ENCODE measurements around the gene ZNF385C. TPM values are rescaled to one million over a fixed set of nuclear protein-coding genes. Genes with fewer than 3 reads are reported as not detected.

ZNF385C gene
- total RNA-seq, 2 donors from 2014 or later: 2.3 to 11.8 TPM

GRCh38 chr17:42130310-42130936 lies 32.1 kb upstream of the ZNF385C start:
- no peak for TF ChIP-seq POLR2A (IDR thresholded peaks at IDR 0.05)
- Histone ChIP-seq H3K9me3 (no peaks in the 10 kb centered on the region), H3K4me1 (replicated peaks) (peaks cover 21% of the 10 kb centered on the region), H3K27ac (peak overlapping the region in 1 of 2 donors; percentile 24), H3K36me3 (peaks cover 0 to 26% of the 10 kb centered on the region in 2 donors), H3K4me3 (no peak overlapping the region), H3K27me3 (replicated peaks; ENCODE audit: insufficient read depth) (no peaks in the 10 kb centered on the region)
- intact Hi-C loops (cut with DNase I): no loop called here
- 93% methylated on average over 16 of the region's 16 CpGs for WGBS
- no peak for DNase-seq (ENCODE audit: low spot score)

- intact Hi-C loops (cut with DNase I): no loop called here
- H3K9me3 ChIP-seq: no peaks in the 10 kb centered on the region
- no peak for DNase-seq (ENCODE audit: low spot score)
- 83% methylated on average over 8 of the region's 8 CpGs for WGBS
- H3K27ac ChIP-seq: peak overlapping the region; percentile 2 to 3
- H3K4me3 ChIP-seq: no peak overlapping the region
- TF ChIP-seq POLR2AphosphoS5 (IDR thresholded peaks at IDR 0.05): no peak
- TF ChIP-seq POLR2A (IDR thresholded peaks at IDR 0.05): no peak
- no peak for TF ChIP-seq CTCF (IDR thresholded peaks at IDR 0.05)
- H3K36me3 ChIP-seq: peaks cover 0 to 26% of the 10 kb centered on the region in 2 donors
- H3K4me1 ChIP-seq (replicated peaks): peaks cover 18% of the 10 kb centered on the region
- H3K27me3 ChIP-seq (replicated peaks; ENCODE audit: insufficient read depth): no peaks in the 10 kb centered on the region
These were observed 31.0 kb upstream of the ZNF385C start for GRCh38 chr17:42129109-42129837.

GRCh38 chr17:42127414-42127813 lies 29.1 kb upstream of the ZNF385C start:
- intact Hi-C loops (cut with DNase I): no loop called here
- Histone ChIP-seq H3K4me1 (replicated peaks) (peaks cover 2% of the 10 kb centered on the region), H3K36me3 (peaks cover 0 to 26% of the 10 kb centered on the region in 2 donors), H3K27ac (no peak overlapping the region), H3K9me3 (no peaks in the 10 kb centered on the region), H3K4me3 (no peak overlapping the region), H3K27me3 (replicated peaks; ENCODE audit: insufficient read depth) (no peaks in the 10 kb centered on the region)
- no peak for DNase-seq (ENCODE audit: low spot score)
- no peak for TF ChIP-seq POLR2A (IDR thresholded peaks at IDR 0.05)
- TF ChIP-seq POLR2AphosphoS5 (IDR thresholded peaks at IDR 0.05): no peak
- no peak for TF ChIP-seq CTCF (IDR thresholded peaks at IDR 0.05)
- WGBS: 88% methylated on average over 6 of the region's 6 CpGs

- WGBS: 64% methylated on average over 3 of the region's 3 CpGs
These were observed 28.6 kb upstream of the ZNF385C start for GRCh38 chr17:42126836-42127235.

GRCh38 chr17:42125565-42125964 lies 27.3 kb upstream of the ZNF385C start:
- Histone ChIP-seq H3K9me3 (no peaks in the 10 kb centered on the region), H3K36me3 (peaks cover 0 to 26% of the 10 kb centered on the region in 2 donors), H3K4me1 (replicated peaks) (no peaks in the 10 kb centered on the region), H3K27ac (no peak overlapping the region), H3K4me3 (no peak overlapping the region), H3K27me3 (replicated peaks; ENCODE audit: insufficient read depth) (no peaks in the 10 kb centered on the region)
- intact Hi-C loops (cut with DNase I): no loop called here
- no peak for DNase-seq (ENCODE audit: low spot score)
- TF ChIP-seq POLR2AphosphoS5 (IDR thresholded peaks at IDR 0.05) (no peak), POLR2A (IDR thresholded peaks at IDR 0.05) (no peak), CTCF (IDR thresholded peaks at IDR 0.05) (no peak)
- WGBS: 71% methylated on average over 12 of the region's 12 CpGs

More at GRCh38 chr17:42126836-42127235, 28.6 kb upstream of the ZNF385C start:
- Histone ChIP-seq H3K36me3 (peaks cover 0 to 26% of the 10 kb centered on the region in 2 donors), H3K27me3 (replicated peaks; ENCODE audit: insufficient read depth) (no peaks in the 10 kb centered on the region), H3K4me3 (no peak overlapping the region), H3K9me3 (no peaks in the 10 kb centered on the region), H3K4me1 (replicated peaks) (peaks cover 2% of the 10 kb centered on the region), H3K27ac (no peak overlapping the region)
- intact Hi-C loops (cut with DNase I): no loop called here
- TF ChIP-seq POLR2AphosphoS5 (IDR thresholded peaks at IDR 0.05): no peak
- TF ChIP-seq CTCF (IDR thresholded peaks at IDR 0.05): no peak
- no peak for TF ChIP-seq POLR2A (IDR thresholded peaks at IDR 0.05)
- DNase-seq (ENCODE audit: low spot score): no peak

Data from prostate gland (tissue), 2 donors.